ENCODE data around the gene SNED1.

Gene SNED1

GRCh38 chr2:240960971-240961876 is 37.2 kb upstream of the SNED1 start:
- H3K4me3 ChIP-seq (ENCODE audit: control insufficient read depth, low read depth, low read length): no peak overlapping the region
- no peak for DNase-seq (ENCODE audit: low read depth)
- TF ChIP-seq CTCF (IDR thresholded peaks at IDR 0.05; ENCODE audit: control insufficient read depth, insufficient read depth, low read depth, low read length, missing control alignments): no peak

GRCh38 chr2:240961910-240962299 is 36.5 kb upstream of the SNED1 start:
- no peak for TF ChIP-seq CTCF (IDR thresholded peaks at IDR 0.05; ENCODE audit: control insufficient read depth, insufficient read depth, low read depth, low read length, missing control alignments)
- H3K4me3 ChIP-seq (ENCODE audit: control insufficient read depth, low read depth, low read length): no peak overlapping the region
- DNase-seq (ENCODE audit: low read depth): no peak

GRCh38 chr2:240962300-240963064 is 35.9 kb upstream of the SNED1 start:
- TF ChIP-seq CTCF (IDR thresholded peaks at IDR 0.05; ENCODE audit: control insufficient read depth, insufficient read depth, low read depth, low read length, missing control alignments): no peak
- DNase-seq (ENCODE audit: low read depth): no peak
- H3K4me3 ChIP-seq (ENCODE audit: control insufficient read depth, low read depth, low read length): no peak overlapping the region

- TF ChIP-seq CTCF (IDR thresholded peaks at IDR 0.05; ENCODE audit: control insufficient read depth, insufficient read depth, low read depth, low read length, missing control alignments): no peak
- no peak for DNase-seq (ENCODE audit: low read depth)
- no peak overlapping the region for H3K4me3 ChIP-seq (ENCODE audit: control insufficient read depth, low read depth, low read length)
Observed at GRCh38 chr2:240963065-240963867, 35.2 kb upstream of the SNED1 start.

GRCh38 chr2:240963868-240964703 is 34.3 kb upstream of the SNED1 start:
- H3K4me3 ChIP-seq (ENCODE audit: control insufficient read depth, low read depth, low read length): no peak overlapping the region
- no peak for TF ChIP-seq CTCF (IDR thresholded peaks at IDR 0.05; ENCODE audit: control insufficient read depth, insufficient read depth, low read depth, low read length, missing control alignments)
- no peak for DNase-seq (ENCODE audit: low read depth)

Data from AG09309 (cell line).